Measurements from ENCODE around the gene DNAH14. TPM values are rescaled to one million over a fixed set of nuclear protein-coding genes. Genes with fewer than 3 reads are reported as not detected.

DNAH14 gene
- total RNA-seq, 1 experiment from 2014 or later: 33.2 TPM

DNA sequence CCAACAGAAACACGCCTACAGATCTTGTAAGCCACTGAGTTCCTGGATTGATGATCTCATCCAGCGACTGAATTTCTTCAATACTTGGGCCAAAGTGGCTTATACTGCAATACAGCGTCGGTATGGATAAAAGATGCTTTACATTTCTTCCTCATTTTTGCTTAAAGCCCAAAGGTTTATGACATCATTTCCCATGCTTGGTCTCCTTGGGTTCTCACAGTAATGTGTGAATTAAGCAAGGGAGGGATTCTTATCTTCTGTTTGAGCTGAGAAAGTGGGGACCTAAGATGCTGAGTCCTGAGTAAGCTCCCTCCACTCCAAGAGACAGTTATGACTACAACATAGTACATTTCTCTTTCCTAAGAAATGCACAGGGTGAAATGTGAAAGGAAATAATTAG is 458.9 kb downstream of the DNAH14 start:
- ChIA-PET POLR2A (no interaction called here), RAD21 (ENCODE audit: low non-redundant PET in 1 of 2, low total read pairs in 2 of 2, uncharacterized antibody in 2 of 2, unreplicated experiment in 2 of 2) (no interaction called here), CTCF (no interaction called here)
- Histone ChIP-seq H3K9me3 (ENCODE audit: control insufficient read depth in 1 of 2, insufficient read depth in 1 of 2, low read depth in 1 of 2, low read length in 2 of 2) (no peaks in the 10 kb centered on the region), H4K20me1 (ENCODE audit: insufficient read depth) (no peaks in the 10 kb centered on the region), H3K4me2 (ENCODE audit: low read length) (no peak overlapping the region), H3K4me3 (replicated peaks in 1 of 2; ENCODE audit: low read depth in 1 of 2, low read length in 2 of 2) (no peak overlapping the region), H3K27ac (ENCODE audit: low read depth, low read length) (no peak overlapping the region), H3K9ac (ENCODE audit: low read length) (no peak overlapping the region), H3K36me3 (ENCODE audit: control insufficient read depth in 1 of 2, insufficient read depth in 2 of 2, low read length in 2 of 2) (no peaks in the 10 kb centered on the region), H3K4me1 (ENCODE audit: control insufficient read depth in 1 of 2, insufficient read depth in 2 of 2, low read length in 2 of 2) (no peaks in the 10 kb centered on the region), H3K79me2 (ENCODE audit: insufficient read depth, low read length) (no peaks in the 10 kb centered on the region), H3K27me3 (ENCODE audit: insufficient read depth, low read length) (no peaks in the 10 kb centered on the region), H3K9me2 (ENCODE audit: insufficient read depth) (no peaks in the 10 kb centered on the region), H2AFZ (ENCODE audit: low read depth, low read length, poor library complexity, severe bottlenecking) (no peak overlapping the region)
- TF ChIP-seq, protein P1, sequence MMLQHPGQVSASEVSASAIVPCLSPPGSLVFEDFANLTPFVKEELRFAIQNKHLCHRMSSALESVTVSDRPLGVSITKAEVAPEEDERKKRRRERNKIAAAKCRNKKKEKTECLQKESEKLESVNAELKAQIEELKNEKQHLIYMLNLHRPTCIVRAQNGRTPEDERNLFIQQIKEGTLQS (IDR thresholded peaks at IDR 0.05): no peak
- TF ChIP-seq ZFX (IDR thresholded peaks at IDR 0.05) (no peak), POLR2A (IDR thresholded peaks at IDR 0.05; ENCODE audit: borderline replicate concordance, extremely low read depth, insufficient read depth, insufficient read length) (no peak), RAD21 (IDR thresholded peaks at IDR 0.05; ENCODE audit: low read depth) (no peak), JUND (IDR thresholded peaks at IDR 0.05) (no peak), TCF7L2 (IDR thresholded peaks at IDR 0.05; ENCODE audit: borderline replicate concordance, extremely low read depth, insufficient read depth, insufficient read length) (no peak), ELF1 (IDR thresholded peaks at IDR 0.05; ENCODE audit: borderline replicate concordance, low read depth) (no peak), POLR2AphosphoS5 (IDR thresholded peaks at IDR 0.05; ENCODE audit: low read depth, low read length) (no peak), SP1 (IDR thresholded peaks at IDR 0.05; ENCODE audit: low read depth) (no peak), FOSL1 (IDR thresholded peaks at IDR 0.05; ENCODE audit: low read depth) (no peak), YY1 (IDR thresholded peaks at IDR 0.05; ENCODE audit: extremely low read depth, insufficient replicate concordance, low read depth, low read length) (no peak), SRF (IDR thresholded peaks at IDR 0.05; ENCODE audit: low read depth) (no peak), EZH2 (IDR thresholded peaks at IDR 0.05) (no peak), ZNF274 (IDR thresholded peaks at IDR 0.05; ENCODE audit: low read depth, low read length) (no peak), EGR1 (IDR thresholded peaks at IDR 0.05; ENCODE audit: low read depth) (no peak)
- TF ChIP-seq, protein P2, sequence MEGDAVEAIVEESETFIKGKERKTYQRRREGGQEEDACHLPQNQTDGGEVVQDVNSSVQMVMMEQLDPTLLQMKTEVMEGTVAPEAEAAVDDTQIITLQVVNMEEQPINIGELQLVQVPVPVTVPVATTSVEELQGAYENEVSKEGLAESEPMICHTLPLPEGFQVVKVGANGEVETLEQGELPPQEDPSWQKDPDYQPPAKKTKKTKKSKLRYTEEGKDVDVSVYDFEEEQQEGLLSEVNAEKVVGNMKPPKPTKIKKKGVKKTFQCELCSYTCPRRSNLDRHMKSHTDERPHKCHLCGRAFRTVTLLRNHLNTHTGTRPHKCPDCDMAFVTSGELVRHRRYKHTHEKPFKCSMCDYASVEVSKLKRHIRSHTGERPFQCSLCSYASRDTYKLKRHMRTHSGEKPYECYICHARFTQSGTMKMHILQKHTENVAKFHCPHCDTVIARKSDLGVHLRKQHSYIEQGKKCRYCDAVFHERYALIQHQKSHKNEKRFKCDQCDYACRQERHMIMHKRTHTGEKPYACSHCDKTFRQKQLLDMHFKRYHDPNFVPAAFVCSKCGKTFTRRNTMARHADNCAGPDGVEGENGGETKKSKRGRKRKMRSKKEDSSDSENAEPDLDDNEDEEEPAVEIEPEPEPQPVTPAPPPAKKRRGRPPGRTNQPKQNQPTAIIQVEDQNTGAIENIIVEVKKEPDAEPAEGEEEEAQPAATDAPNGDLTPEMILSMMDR (IDR thresholded peaks at IDR 0.05 in 2 of 3, conservative IDR thresholded peaks at IDR 0.05 in 1 of 3; ENCODE audit: borderline replicate concordance in 1 of 3, insufficient read depth in 1 of 3, low read depth in 2 of 3, low read length in 2 of 3): no peak
- TF ChIP-seq, protein P3, sequence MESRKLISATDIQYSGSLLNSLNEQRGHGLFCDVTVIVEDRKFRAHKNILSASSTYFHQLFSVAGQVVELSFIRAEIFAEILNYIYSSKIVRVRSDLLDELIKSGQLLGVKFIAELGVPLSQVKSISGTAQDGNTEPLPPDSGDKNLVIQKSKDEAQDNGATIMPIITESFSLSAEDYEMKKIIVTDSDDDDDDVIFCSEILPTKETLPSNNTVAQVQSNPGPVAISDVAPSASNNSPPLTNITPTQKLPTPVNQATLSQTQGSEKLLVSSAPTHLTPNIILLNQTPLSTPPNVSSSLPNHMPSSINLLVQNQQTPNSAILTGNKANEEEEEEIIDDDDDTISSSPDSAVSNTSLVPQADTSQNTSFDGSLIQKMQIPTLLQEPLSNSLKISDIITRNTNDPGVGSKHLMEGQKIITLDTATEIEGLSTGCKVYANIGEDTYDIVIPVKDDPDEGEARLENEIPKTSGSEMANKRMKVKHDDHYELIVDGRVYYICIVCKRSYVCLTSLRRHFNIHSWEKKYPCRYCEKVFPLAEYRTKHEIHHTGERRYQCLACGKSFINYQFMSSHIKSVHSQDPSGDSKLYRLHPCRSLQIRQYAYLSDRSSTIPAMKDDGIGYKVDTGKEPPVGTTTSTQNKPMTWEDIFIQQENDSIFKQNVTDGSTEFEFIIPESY (IDR thresholded peaks at IDR 0.05; ENCODE audit: extremely low read depth, insufficient replicate concordance, low read length): no peak
- TF ChIP-seq, protein P4, sequence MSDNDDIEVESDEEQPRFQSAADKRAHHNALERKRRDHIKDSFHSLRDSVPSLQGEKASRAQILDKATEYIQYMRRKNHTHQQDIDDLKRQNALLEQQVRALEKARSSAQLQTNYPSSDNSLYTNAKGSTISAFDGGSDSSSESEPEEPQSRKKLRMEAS (IDR thresholded peaks at IDR 0.05): no peak
- DNase-seq (ENCODE audit: low read depth, low spot score) (no peak), ATAC-seq (no peak)
- intact Hi-C loops (cut with micrococcal nuclease): no loop called here
- no TSS peak for BruUV-seq (replicated peaks)
